K562 (cell line): ENCODE measurements around the gene WDR55. TPM values are rescaled to one million over a fixed set of nuclear protein-coding genes. Genes with fewer than 3 reads are reported as not detected.

Experiments used
- CBX2 ChIP-seq: fragments of 200-600 bp; sonication (generic); IDR thresholded peaks from one replicate; pipeline ENCODE4 v1.6.1; 2012; ENCODE audit warnings: mild to moderate bottlenecking, low read length, inconsistent platforms; ENCODE audit not compliant: insufficient read depth, poor library complexity, severe bottlenecking
- ESRRB ChIP-seq: fragments of 250-450 bp; sonication (Bioruptor Pico); IDR thresholded peaks from 2 replicates; pipeline ENCODE4 v1.5.0; 2020; ENCODE audit warnings: mild to moderate bottlenecking, moderate library complexity, borderline replicate concordance
- GATAD2B ChIP-seq: fragments of 450-650 bp; IDR thresholded peaks from 2 replicates; pipeline ENCODE4 v1.6.1; 2017; ENCODE audit warnings: mild to moderate bottlenecking, borderline replicate concordance
- HDAC1 ChIP-seq, 2 experiments: fragments of 450-650 bp; IDR thresholded peaks; 2 replicates each; pipeline ENCODE4 v1.6.1; 2016 to 2017; ENCODE audit warnings: inconsistent platforms in 1 of 2, mild to moderate bottlenecking in 1 of 2, moderate library complexity in 1 of 2
- HDAC3 ChIP-seq: fragments of 450-650 bp; IDR thresholded peaks from 2 replicates; pipeline ENCODE4 v1.6.1; 2018; ENCODE audit warnings: borderline replicate concordance, mild to moderate bottlenecking, moderate library complexity; ENCODE audit not compliant: partially characterized antibody
- LARP7 ChIP-seq: fragments of 450-650 bp; IDR thresholded peaks from 2 replicates; pipeline ENCODE4 v1.6.1; 2016
- MTF1 ChIP-seq: fragments of 250-450 bp; sonication (Bioruptor Pico); IDR thresholded peaks from 2 replicates; pipeline ENCODE4 v1.9.0; 2021; ENCODE audit warnings: moderate library complexity, mild to moderate bottlenecking, inconsistent platforms, borderline replicate concordance
- PTBP1 ChIP-seq: fragments of 200-400 bp; formaldehyde crosslinking; IDR thresholded peaks from 2 replicates; pipeline ENCODE4 v1.6.1; 2017; ENCODE audit warnings: low read depth, low read length
- TBL1XR1 ChIP-seq, 2 experiments: IDR thresholded peaks; 2 replicates each; pipeline ENCODE4 v1.6.1; 2012; ENCODE audit warnings: improper control_type of control experiment in 2 of 2, low read length in 2 of 2, mild to moderate bottlenecking in 1 of 2
- UBTF ChIP-seq, 2 experiments: IDR thresholded peaks; 2 replicates each; pipeline ENCODE4 v1.6.1; 2012; ENCODE audit warnings: improper control_type of control experiment in 2 of 2, low read depth in 2 of 2, low read length in 2 of 2, borderline replicate concordance in 1 of 2
- ZFX ChIP-seq: sonication (generic); formaldehyde crosslinking; IDR thresholded peaks from 2 replicates; pipeline ENCODE4 v1.8.0; 2022; ENCODE audit warnings: mild to moderate bottlenecking, missing genetic modification reagents, moderate library complexity
- ZNF134 ChIP-seq: fragments of 250-450 bp; sonication (Bioruptor Pico); conservative IDR thresholded peaks from 2 replicates; pipeline ENCODE4 v1.4.0; 2020
- ZNF217 ChIP-seq: sonication (generic); formaldehyde crosslinking; IDR thresholded peaks from 2 replicates; pipeline ENCODE4 v1.8.0; 2022; ENCODE audit warnings: mild to moderate bottlenecking, missing genetic modification reagents
- ZNF79 ChIP-seq: fragments of 250-450 bp; sonication (Bioruptor Pico); IDR thresholded peaks from 2 replicates; pipeline ENCODE4 v1.4.0; 2020; ENCODE audit warnings: low read depth, mild to moderate bottlenecking, moderate library complexity
- polyA plus RNA-seq, 8 experiments: library from polyadenylated mRNA; depleted of rRNA in 4 of 8; stranded (reverse) in 5 of 8; unstranded in 3 of 8; fragments of >200 nt; fragmentation: Nextera tagmentation in 2 of 8; fragmentation: Illumina TruSeq in 1 of 8; extraction: Ambion mirVana in 2 of 8; extraction: Trizol in 1 of 8; gene quantifications; 2 replicates each; pipeline versions ENCODE4 v1.2.1 to v1.2.3, GENCODE V29; 2011 to 2014; ENCODE audit warnings: inconsistent platforms in 1 of 8, missing spikeins in 1 of 8
- total RNA-seq, 7 experiments: library from RNA; depleted of rRNA in 6 of 7; stranded (reverse); fragments of >200 nt in 6 of 7; fragmentation: Illumina TruSeq in 2 of 7; extraction: Trizol in 2 of 7; gene quantifications; 2 replicates each; pipeline versions ENCODE4 v1.2.1 to v1.2.3, GENCODE V29; 2011 to 2021; ENCODE audit warnings: low replicate concordance in 1 of 7
- TF ChIP-seq, protein P1 (sequence below): sonication (generic); formaldehyde crosslinking; IDR thresholded peaks from 2 replicates; pipeline ENCODE4 v1.8.0; 2022; ENCODE audit warnings: mild to moderate bottlenecking, missing genetic modification reagents
- TF ChIP-seq, protein P2 (sequence below): fragments of 250-450 bp; sonication (Bioruptor Pico); IDR thresholded peaks from 2 replicates; pipeline ENCODE4 v1.4.0; 2020; ENCODE audit warnings: mild to moderate bottlenecking, moderate library complexity

Gene WDR55
- total and polyA plus RNA-seq, 9 of the 15 experiments (the other 6 are each of a cell fraction or from before 2014, with no cell fraction given), result 5.2 to 45.0 (median 29.3) TPM

DNA sequence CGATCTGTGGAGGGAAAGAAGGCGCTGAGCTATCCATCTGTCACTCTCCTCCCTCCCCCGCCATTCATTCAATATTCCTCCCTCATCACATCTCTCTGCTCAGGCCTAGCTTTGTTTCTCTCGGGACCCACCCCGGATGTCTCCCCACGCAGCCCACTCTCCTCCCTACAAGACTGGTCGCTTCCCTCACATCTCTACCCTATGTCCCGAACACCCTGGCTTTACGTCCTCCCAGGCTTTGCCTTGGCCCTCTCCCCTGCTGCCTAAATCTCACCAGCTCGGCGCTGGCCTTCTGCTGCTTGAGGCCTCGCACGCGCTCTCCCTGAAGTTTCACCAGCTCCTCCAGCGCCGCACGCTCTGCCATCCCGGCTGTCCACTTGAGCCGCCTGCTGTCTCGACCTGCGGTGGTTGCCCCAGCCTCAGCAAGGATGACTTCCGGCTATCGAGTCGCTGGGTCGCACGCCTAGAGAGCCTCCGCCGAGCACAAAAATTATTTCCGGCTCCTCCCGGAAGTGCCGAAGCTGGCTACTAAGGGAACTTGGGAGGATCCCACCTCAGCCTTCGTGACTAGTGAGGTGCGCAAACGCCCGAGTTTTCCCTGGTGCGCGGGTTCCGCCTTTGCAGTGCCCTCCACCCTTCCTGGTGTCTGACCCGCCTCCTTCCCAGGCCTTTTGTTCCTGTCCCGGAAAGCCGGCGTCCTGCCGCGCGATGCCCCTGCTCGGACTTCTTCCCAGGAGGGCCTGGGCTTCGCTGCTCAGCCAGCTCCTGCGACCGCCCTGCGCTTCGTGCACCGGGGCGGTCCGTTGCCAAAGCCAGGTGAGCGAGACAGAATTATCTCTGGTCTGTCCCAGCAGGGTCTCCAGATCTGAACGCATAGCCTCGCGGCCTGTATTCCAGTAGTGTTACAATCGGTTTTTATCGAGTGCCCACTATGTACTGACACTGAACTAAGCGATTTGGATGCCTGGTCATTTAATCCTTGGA lies 26.5 kb downstream of the WDR55 start, which contains the start of the genes HARS1 and HARS2 (continued):
- TF ChIP-seq LARP7, result peak; percentile 93; the same call in 1 of the 2 replicates
- no peak for TF ChIP-seq ZNF217 (CRISPR knock-in tag)
- TF ChIP-seq PTBP1, result no peak
- TF ChIP-seq ZFX, result peak; percentile 87
- peak in 1 of 2 experiments; percentile 80; a peak in 2 of 4 replicates for TF ChIP-seq UBTF (IDR thresholded peaks at IDR 0.05; ENCODE audit: borderline replicate concordance in 1 of 2, low read depth in 2 of 2, low read length in 2 of 2)
- TF ChIP-seq, protein P1, sequence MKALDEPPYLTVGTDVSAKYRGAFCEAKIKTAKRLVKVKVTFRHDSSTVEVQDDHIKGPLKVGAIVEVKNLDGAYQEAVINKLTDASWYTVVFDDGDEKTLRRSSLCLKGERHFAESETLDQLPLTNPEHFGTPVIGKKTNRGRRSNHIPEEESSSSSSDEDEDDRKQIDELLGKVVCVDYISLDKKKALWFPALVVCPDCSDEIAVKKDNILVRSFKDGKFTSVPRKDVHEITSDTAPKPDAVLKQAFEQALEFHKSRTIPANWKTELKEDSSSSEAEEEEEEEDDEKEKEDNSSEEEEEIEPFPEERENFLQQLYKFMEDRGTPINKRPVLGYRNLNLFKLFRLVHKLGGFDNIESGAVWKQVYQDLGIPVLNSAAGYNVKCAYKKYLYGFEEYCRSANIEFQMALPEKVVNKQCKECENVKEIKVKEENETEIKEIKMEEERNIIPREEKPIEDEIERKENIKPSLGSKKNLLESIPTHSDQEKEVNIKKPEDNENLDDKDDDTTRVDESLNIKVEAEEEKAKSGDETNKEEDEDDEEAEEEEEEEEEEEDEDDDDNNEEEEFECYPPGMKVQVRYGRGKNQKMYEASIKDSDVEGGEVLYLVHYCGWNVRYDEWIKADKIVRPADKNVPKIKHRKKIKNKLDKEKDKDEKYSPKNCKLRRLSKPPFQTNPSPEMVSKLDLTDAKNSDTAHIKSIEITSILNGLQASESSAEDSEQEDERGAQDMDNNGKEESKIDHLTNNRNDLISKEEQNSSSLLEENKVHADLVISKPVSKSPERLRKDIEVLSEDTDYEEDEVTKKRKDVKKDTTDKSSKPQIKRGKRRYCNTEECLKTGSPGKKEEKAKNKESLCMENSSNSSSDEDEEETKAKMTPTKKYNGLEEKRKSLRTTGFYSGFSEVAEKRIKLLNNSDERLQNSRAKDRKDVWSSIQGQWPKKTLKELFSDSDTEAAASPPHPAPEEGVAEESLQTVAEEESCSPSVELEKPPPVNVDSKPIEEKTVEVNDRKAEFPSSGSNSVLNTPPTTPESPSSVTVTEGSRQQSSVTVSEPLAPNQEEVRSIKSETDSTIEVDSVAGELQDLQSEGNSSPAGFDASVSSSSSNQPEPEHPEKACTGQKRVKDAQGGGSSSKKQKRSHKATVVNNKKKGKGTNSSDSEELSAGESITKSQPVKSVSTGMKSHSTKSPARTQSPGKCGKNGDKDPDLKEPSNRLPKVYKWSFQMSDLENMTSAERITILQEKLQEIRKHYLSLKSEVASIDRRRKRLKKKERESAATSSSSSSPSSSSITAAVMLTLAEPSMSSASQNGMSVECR, result peak; percentile 95
- TF ChIP-seq ESRRB (CRISPR knock-in tag), result no peak
- TF ChIP-seq CBX2, result no peak
- peak; percentile 44 to 60; a peak in 2 of 4 replicates for TF ChIP-seq TBL1XR1 (IDR thresholded peaks at IDR 0.05; ENCODE audit: low read length in 2 of 2)
- no peak for TF ChIP-seq MTF1 (CRISPR knock-in tag)
- TF ChIP-seq ZNF79, result no peak
- TF ChIP-seq, protein P2, sequence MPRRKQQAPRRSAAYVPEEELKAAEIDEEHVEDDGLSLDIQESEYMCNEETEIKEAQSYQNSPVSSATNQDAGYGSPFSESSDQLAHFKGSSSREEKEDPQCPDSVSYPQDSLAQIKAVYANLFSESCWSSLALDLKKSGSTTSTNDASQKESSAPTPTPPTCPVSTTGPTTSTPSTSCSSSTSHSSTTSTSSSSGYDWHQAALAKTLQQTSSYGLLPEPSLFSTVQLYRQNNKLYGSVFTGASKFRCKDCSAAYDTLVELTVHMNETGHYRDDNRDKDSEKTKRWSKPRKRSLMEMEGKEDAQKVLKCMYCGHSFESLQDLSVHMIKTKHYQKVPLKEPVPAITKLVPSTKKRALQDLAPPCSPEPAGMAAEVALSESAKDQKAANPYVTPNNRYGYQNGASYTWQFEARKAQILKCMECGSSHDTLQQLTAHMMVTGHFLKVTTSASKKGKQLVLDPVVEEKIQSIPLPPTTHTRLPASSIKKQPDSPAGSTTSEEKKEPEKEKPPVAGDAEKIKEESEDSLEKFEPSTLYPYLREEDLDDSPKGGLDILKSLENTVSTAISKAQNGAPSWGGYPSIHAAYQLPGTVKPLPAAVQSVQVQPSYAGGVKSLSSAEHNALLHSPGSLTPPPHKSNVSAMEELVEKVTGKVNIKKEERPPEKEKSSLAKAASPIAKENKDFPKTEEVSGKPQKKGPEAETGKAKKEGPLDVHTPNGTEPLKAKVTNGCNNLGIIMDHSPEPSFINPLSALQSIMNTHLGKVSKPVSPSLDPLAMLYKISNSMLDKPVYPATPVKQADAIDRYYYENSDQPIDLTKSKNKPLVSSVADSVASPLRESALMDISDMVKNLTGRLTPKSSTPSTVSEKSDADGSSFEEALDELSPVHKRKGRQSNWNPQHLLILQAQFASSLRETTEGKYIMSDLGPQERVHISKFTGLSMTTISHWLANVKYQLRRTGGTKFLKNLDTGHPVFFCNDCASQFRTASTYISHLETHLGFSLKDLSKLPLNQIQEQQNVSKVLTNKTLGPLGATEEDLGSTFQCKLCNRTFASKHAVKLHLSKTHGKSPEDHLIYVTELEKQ (CRISPR knock-in tag), result no peak
- no peak for TF ChIP-seq ZNF134 (CRISPR knock-in tag)
- peak in 1 of 2 experiments; percentile 96; a peak in 2 of 4 replicates for TF ChIP-seq HDAC1 (IDR thresholded peaks at IDR 0.05)
- no peak for TF ChIP-seq HDAC3
- no peak for TF ChIP-seq GATAD2B
